GM18498 (cell line): ENCODE data around the gene SND1.

Experiments
- ATAC-seq: cut with Tn5 transposase; IDR thresholded peaks from one replicate; pipeline ENCODE4 v1.9.1; 2021; ENCODE audit warnings: mild to moderate bottlenecking, moderate library complexity; ENCODE audit not compliant: unreplicated experiment

Gene SND1

DNA sequence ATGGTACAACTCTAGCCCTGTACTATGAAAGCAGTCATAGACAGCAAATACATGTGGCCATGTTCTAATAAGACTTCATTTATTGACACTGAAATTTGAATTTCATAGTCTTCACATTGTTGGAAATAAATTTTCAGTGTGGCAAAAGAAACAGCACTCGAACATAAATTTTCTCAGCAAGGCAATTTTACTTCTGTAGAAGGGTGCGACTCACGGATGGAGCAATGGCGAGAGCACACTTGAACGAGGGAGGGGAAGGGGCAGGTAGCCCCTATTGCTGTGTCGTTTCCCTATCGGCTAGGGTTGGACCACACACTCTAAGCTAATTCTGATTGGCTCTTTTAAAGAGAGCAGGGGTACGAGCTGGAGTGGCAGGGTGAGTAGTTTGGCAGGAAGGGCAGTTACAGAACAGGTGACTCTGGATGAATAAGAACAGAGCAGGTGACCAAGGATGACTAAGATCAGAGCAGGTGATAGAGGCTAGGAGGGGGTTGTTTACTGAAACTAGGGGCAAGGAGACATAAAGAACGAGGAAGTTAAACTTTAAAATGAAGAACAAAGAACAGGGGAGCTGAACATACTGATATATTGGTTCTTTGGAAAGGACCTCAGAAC, 327.2 kb downstream of the SND1 start:
- no peak for ATAC-seq

DNA sequence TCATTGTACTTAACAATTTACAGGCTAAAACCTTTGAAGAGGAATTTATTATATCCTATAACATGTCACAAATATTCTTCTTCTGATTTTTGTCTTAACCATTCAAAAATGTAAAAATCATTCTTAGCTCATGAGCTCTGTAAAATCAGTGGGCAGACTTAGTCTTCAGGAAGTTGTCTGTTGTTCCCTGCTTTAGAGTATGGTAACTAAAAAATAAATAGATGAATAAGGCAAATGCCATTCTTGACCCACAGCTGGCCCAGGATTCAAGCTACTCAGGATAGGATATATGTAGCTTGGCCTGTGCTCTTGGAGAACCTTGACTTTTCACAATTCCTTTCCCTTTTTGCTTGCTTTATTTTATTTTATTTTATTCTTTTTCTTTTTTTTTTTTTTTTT, 327.7 kb downstream of the SND1 start:
- no peak for ATAC-seq

DNA sequence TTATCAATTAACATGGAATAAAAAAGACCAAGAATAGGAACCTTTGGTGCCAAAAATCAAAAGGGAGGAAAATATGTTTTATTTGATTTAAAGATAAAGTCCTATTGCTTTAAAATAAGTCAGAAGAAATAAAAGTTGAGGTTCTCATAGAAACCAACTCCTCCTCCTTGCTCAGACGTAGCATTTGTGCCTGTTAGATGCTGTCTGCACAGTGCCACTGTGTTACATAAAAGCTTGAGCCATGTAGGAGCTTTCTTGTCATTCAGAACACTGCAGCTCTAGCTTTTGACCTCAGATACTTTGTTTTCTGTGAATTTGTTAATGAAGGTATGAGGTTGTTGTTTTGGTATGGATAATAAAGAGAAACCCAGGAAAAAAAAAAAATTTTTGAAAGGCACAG, 328.9 kb downstream of the SND1 start:
- no peak for ATAC-seq

DNA sequence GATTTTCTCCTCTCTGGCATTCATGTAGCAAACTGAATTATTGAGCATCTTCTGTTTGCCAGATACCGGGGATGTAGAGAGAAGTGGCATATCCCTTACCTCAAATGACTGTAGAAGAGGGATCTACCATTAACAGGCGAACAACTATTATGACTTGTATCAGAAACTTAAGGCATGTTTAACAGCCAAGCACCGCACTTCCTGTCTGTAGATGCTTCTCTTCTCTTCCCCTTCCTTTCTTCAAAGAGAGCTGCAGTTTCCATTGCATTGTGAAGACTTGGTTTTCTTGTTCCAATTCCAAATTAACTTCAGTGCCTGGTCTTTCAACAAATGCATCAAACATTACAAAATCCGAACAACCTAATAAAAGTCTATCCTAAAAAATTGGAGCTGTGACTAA, 330.0 kb downstream of the SND1 start:
- no peak for ATAC-seq

- no peak for ATAC-seq
Measured at GRCh38 chr7:127983804-127984332, 331.9 kb downstream of the SND1 start.

DNA sequence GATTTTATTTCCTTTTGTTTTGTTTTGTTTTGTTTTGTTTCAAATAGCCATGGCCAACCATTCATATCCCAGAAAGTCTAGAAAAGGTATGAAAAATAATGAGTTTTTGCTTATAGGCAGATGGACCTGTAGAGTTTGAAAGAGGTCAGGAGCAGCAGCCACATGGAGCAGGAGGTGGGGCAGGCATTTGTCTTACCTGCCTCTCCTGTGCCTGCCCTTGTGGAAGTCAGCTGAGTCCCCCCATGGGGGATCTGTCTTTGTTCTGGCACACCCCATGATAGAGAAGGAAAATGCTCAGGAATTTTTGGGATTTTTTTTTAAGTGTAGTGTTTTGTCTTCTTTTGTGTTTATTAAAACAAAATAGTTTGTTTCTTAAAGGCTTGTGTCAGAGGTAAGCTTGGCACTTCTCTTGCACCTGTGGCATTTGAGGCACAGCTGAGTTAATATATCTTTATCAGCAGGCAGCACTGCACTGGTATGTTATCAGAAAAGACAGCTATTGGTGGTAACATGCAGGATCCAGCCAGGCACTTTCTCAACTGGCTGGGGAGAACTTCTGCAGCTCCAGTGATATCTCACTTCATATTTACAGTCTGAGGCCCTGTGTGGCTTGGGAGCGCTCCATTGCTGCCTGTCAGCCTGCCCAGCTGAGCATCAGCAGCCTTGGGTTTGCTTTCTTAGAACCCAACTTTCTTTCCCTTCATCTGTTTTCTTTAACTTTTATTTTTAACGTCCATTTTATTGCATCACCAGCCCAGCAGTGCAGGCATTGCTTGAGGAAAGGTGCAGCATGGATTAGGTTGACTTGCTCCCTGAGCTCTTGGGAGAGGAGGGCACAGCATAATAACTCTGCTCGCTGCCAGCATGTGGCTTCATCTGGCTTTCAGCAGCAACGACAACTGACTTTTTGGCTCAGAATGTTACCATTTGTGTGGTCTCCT, 334.9 kb downstream of the SND1 start:
- ATAC-seq: no peak

- no peak for ATAC-seq
Measured at GRCh38 chr7:127988751-127989150, 336.8 kb downstream of the SND1 start.

GRCh38 chr7:127993317-127993716, 341.3 kb downstream of the SND1 start:
- no peak for ATAC-seq

DNA sequence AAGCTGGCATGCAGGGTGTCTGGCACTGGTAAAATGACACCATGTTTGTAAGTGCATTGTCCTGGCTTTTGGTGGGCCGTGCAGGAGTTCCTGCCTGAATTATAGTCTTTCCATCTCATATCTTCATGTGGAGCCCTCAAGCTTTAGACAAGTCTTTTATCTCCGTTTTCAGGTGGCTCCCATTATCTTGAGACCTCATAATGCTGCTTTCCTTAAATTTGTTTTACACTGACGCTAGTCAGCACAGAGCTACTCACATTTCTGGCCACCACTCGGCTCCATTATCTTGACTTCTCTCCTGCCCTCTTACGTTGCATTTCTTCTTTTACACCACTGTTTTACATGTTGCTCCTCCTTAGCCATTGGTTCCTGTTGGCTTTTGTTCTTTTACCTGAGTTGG, 342.0 kb downstream of the SND1 start:
- no peak for ATAC-seq

DNA sequence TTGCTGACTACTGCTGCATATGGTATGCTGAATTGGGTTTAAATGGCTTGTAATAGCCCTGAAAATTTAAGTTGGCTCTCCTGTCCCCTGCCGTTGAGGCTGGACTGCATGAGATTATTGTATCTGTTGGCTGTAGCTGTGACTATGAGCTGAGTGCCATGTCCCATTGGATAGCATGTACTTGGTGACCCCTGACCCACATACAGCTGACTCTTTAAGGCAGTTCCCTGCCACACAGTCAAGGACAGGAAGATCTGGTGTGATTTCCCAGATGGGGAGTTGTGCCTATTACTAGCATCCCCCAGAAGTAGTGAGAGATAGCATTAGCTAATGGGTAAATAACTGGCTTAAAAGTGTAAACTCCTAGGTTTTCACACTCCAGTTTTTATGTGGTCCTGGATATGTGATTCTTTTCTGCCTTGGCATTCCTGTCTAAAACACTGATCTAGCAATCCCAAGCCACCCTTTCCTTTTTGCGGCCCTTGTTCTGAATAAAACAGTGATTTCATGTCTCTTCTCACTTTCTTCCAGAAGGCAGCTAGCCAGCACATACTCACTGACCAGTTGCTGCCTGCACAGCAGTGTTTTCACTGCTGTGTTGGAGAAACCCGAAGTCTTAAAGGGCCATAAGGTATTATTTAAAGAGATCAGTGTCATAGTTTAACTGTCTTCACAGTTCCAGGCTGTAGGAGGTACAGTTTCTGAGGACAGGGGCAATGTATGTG, 343.3 kb downstream of the SND1 start:
- ATAC-seq: no peak

- ATAC-seq: no peak
Measured at GRCh38 chr7:127995881-127996215, 343.9 kb downstream of the SND1 start.

- ATAC-seq: no peak
Measured at GRCh38 chr7:127996253-127997071, 344.5 kb downstream of the SND1 start.

- no peak for ATAC-seq
Measured at GRCh38 chr7:127997226-127997922, 345.4 kb downstream of the SND1 start.

DNA sequence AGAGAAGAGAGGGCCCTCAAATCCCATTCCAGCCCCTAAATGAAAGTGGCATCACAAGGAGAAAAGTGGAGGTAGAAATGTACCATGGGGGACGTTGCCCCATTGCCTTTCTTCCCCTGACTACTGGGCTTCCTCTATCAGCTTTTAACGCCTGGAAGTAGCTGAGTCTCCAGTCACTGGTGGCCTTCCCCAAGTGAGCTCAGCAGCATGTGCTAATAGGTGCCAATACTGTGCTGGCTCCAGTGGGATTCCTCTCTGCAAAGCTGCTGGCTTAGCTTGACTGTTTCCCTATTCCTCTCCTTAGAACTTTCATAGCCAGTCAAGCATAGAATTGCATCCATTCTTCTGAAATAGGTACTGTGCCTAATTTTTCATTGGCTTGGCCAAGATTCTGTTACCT, 346.7 kb downstream of the SND1 start:
- ATAC-seq: no peak

DNA sequence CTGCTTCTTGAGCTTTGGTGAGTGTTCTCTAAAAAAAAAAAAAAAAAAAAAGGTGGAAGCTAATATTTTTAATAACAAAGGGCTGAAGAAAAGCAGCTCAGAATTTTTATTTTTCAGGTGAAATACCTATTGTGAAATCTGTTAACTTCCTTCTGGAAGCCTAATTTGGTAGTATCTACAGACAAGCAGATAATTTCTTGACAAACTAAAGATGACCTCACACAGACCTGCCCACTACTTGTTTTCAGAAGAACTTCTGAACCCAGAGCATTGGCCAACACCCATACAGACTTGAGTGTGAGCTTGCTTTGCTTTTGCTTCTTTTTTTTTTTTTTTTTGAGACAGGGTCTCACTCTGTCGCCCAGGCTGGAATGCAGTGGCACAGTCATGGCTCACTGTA, 348.1 kb downstream of the SND1 start:
- no peak for ATAC-seq

- peak; percentile 63 for ATAC-seq
Measured at GRCh38 chr7:128000854-128001265, 348.9 kb downstream of the SND1 start.

DNA sequence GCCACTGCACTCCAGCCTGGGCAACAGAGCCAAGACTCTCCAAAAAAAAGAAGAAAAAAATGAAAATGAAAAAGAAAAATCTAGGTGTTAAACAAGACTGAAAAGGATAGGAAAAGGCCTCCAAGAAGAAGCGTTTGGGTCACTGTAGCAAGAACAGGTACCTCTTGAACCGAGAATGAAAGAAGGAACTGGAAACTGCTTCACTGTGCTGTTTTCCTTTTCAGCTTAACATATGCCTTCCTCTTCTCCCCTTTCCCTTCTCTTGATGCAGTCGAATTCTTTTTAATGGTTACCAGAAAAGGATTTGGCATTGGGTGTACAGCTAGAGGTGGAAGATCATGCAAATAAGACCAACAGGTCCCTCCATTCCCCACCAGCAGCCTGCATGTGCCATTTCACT, 351.2 kb downstream of the SND1 start:
- ATAC-seq: peak; percentile 71

- no peak for ATAC-seq
Measured at GRCh38 chr7:128003787-128004186, 351.8 kb downstream of the SND1 start.

DNA sequence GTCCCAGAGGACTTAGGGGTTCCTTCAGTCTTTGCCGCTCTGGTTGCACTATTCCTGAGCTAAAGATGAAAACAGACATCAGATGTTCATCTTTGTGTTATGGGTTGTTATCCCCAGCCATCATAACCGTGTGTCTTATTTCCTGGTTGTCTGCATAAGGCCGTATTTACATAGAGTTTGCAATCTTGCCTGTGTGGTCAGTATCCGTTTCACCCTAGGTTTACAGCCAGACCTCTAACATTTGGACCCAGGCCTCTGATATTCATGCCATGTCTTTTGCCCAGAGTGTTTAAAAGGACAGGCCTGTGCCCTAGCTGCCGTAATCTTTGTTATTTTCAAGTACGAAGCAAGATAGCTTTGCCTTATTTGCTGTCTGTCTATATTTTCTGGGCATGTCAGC, 352.6 kb downstream of the SND1 start:
- ATAC-seq: no peak

DNA sequence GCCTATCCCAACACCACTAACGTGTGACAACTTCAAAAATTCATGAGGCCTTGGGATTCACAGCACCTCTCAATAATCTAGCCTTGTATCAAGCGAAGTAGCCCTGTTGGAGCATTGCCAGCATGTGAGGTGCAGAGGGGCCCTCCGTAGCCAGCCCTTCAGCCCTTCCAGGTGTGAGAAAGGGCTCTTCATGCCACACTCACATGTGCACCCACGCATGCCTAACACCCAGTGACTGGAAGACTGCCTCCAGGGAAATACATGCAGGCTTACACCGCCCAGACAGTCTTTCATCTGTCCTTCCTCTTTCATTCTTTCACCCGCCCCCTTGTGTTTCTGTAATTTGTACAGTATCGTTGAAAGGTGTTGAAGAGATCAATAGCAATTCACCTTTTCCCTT, 353.1 kb downstream of the SND1 start:
- no peak for ATAC-seq
